OCI-LY7 (cell line): ENCODE measurements around the gene IPPK. TPM values are rescaled to one million over a fixed set of nuclear protein-coding genes. Genes with fewer than 3 reads are reported as not detected.

Experiments
- BruUV-seq: library from RNA; stranded (reverse); fragments of 400-500 nt; replicated peaks from 2 replicates; lab custom pipeline; 2021; lab: Mats Ljungman, UMichigan
- CTCF ChIA-PET: fragments of 300-600 bp; sonication (Branson Sonifier 250); formaldehyde crosslinking; loops from one replicate; lab custom pipeline; 2022; ENCODE audit warnings: antibody characterized with exemption; ENCODE audit not compliant: unreplicated experiment; lab: Charles Lee
- POLR2A ChIA-PET: fragments of 300-600 bp; sonication (Branson Sonifier 250); formaldehyde crosslinking; loops from one replicate; lab custom pipeline; 2022; ENCODE audit warnings: antibody characterized with exemption; lab: Charles Lee
- DNase-seq: peaks from one replicate; pipeline ENCODE4 v3.0.0-alpha.2; 2015; ENCODE audit warnings: low spot score
- H2AFZ ChIP-seq: fragments of 200-600 bp; sonication (generic), shearing (Covaris generic); 2 replicates; pipeline ENCODE4 v1.6.1; 2014; ENCODE audit warnings: mild to moderate bottlenecking, antibody characterized with exemption, low read length, moderate library complexity
- H3K27ac ChIP-seq: fragments of 200-600 bp; sonication (generic); 2 replicates; pipeline ENCODE4 v1.5.1; 2014; ENCODE audit warnings: mixed run types, low read depth, mild to moderate bottlenecking, moderate library complexity, low read length, inconsistent platforms; ENCODE audit not compliant: poor library complexity, severe bottlenecking
- H3K36me3 ChIP-seq: fragments of 200-600 bp; sonication (generic); 2 replicates; pipeline ENCODE4 v1.6.1; 2014; ENCODE audit warnings: mild to moderate bottlenecking, antibody characterized with exemption, low read length, moderate library complexity, mixed read lengths; ENCODE audit not compliant: insufficient read depth
- H3K4me1 ChIP-seq: fragments of 200-600 bp; sonication (generic); 2 replicates; pipeline ENCODE4 v1.5.1; 2014; ENCODE audit warnings: mild to moderate bottlenecking, low read length; ENCODE audit not compliant: insufficient read depth, poor library complexity, severe bottlenecking
- H3K4me2 ChIP-seq: fragments of 200-600 bp; sonication (generic); 2 replicates; pipeline ENCODE4 v1.6.1; 2014; ENCODE audit warnings: mild to moderate bottlenecking, low read length
- H3K4me3 ChIP-seq: fragments of 200-600 bp; sonication (generic); 2 replicates; pipeline ENCODE4 v1.5.1; 2014; ENCODE audit warnings: mild to moderate bottlenecking, low read depth, low read length; ENCODE audit not compliant: poor library complexity, severe bottlenecking
- H3K79me2 ChIP-seq: fragments of 200-600 bp; sonication (generic); 2 replicates; pipeline ENCODE4 v1.6.1; 2016; ENCODE audit warnings: low read depth, mild to moderate bottlenecking, low read length, moderate library complexity, mixed read lengths; ENCODE audit not compliant: insufficient read depth
- H3K9me2 ChIP-seq: fragments of 200-600 bp; sonication (generic); 2 replicates; pipeline ENCODE4 v1.6.1; 2016; ENCODE audit warnings: mild to moderate bottlenecking, low read length, mixed read lengths; ENCODE audit not compliant: insufficient read depth
- H3K9me3 ChIP-seq: fragments of 200-600 bp; sonication (generic); 2 replicates; pipeline ENCODE4 v1.6.1; 2014; ENCODE audit warnings: mild to moderate bottlenecking, mixed run types, low read length, mixed read lengths
- H4K20me1 ChIP-seq: fragments of 200-600 bp; sonication (generic); 2 replicates; pipeline ENCODE4 v1.6.1; 2014; ENCODE audit warnings: mild to moderate bottlenecking, antibody characterized with exemption, low read length, moderate library complexity, mixed read lengths; ENCODE audit not compliant: insufficient read depth
- EZH2phosphoT487 ChIP-seq: fragments of 200-600 bp; sonication (generic); IDR thresholded peaks from 2 replicates; pipeline ENCODE4 v1.6.1; 2018; ENCODE audit warnings: low read depth, borderline replicate concordance, mild to moderate bottlenecking, mixed run types, antibody characterized with exemption, low read length, moderate library complexity, mixed read lengths
- intact Hi-C: fragments of 100-400 bp; cut with micrococcal nuclease; formaldehyde crosslinking; loops from one replicate; pipeline ENCODE4 v1.10.0; 2022; ENCODE audit not compliant: unreplicated experiment
- total RNA-seq, 2 experiments: library from RNA; depleted of rRNA in 1 of 2; stranded (reverse); fragments of >200 nt in 1 of 2; shearing (Covaris generic) in 1 of 2; gene quantifications; 2 replicates each; pipeline ENCODE4 v1.2.3, GENCODE V29; 2014 to 2022
- TF ChIP-seq, protein P1 (sequence below): fragments of 200-600 bp; sonication (generic); conservative IDR thresholded peaks from 2 replicates; pipeline ENCODE4 v1.5.1; 2014; ENCODE audit warnings: mild to moderate bottlenecking, antibody characterized with exemption, low read length, moderate library complexity, mixed read lengths

IPPK gene
- total RNA-seq, 2 experiments from 2014 or later, result 10.3 to 12.7 TPM

DNA sequence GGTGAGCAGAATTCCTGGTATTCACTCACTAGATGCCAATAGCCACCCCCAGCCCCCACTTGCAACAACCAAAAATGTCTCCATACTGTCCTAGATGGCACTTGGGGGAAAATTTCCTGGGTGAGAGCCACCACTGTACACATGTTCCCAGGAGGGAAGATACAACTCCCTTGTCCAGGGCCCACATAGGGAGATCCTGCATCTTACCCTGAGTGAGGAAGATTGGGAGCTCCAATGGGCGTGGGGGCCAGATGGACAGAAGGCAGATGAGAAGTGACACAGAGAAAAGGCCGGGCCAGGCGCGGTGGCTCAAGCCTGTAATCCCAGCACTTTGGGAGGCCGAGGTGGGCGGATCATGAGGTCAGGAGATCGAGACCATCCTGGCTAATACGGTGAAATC is 12.3 kb upstream of the IPPK start:
- CTCF ChIA-PET, result no interaction called here
- BruUV-seq, result no TSS peak
- Histone ChIP-seq H2AFZ (no peak overlapping the region), H4K20me1 (no peaks in the 10 kb centered on the region), H3K27ac (no peak overlapping the region), H3K9me3 (no peaks in the 10 kb centered on the region), H3K79me2 (no peaks in the 10 kb centered on the region), H3K9me2 (no peaks in the 10 kb centered on the region), H3K4me3 (no peak overlapping the region), H3K36me3 (no peaks in the 10 kb centered on the region), H3K4me2 (no peak overlapping the region), H3K4me1 (peaks cover 18% of the 10 kb centered on the region)
- DNase-seq, result no peak
- POLR2A ChIA-PET, result no interaction called here
- intact Hi-C loops, result no loop called here
- TF ChIP-seq, protein P1, sequence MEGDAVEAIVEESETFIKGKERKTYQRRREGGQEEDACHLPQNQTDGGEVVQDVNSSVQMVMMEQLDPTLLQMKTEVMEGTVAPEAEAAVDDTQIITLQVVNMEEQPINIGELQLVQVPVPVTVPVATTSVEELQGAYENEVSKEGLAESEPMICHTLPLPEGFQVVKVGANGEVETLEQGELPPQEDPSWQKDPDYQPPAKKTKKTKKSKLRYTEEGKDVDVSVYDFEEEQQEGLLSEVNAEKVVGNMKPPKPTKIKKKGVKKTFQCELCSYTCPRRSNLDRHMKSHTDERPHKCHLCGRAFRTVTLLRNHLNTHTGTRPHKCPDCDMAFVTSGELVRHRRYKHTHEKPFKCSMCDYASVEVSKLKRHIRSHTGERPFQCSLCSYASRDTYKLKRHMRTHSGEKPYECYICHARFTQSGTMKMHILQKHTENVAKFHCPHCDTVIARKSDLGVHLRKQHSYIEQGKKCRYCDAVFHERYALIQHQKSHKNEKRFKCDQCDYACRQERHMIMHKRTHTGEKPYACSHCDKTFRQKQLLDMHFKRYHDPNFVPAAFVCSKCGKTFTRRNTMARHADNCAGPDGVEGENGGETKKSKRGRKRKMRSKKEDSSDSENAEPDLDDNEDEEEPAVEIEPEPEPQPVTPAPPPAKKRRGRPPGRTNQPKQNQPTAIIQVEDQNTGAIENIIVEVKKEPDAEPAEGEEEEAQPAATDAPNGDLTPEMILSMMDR, result no peak
- TF ChIP-seq EZH2phosphoT487, result no peak

DNA sequence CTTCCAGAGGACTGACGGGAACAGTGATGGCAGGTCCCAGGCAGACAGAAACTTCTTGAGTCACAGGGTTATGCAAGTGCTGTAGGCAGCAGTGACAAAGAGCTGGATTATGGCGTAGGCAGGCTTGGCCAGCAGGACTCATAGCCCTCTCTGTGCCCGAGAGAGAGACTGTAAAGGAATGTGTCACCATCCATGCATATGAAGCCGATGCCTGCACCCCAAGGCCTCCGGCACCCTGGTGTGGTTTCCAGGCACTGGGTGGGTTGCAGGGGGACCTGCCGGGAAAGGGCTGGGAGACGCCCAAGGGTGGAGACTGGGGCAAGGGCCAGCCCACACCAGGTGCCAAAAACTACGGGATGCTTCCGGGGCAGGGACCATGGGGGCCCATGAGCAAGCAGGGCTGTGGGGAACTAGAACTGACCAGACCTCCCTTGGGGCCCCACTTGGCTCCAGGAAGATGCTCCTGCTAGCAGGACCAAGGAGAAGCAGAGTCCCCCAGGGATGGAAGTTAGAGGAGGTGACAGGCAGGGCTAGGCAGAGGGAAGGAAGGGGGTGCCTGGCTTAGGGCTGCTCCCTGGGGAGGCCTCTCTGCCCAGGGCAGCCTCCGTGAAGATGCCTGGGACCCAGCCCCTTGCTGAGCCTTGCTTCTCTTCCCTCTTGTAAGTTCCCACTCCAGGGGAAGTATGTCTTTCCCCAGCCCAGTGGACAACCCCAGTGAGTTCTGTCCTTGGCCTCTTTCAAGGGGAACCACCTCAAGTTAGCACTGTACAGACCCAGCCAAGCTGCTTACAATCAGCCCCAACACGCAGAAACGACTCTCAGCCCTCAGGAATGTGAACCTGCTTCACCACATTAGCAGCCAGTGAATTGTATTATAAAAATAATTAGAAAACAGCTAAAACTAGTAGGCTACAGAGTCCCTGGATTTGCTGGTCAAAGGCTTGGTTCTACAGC is 10.5 kb upstream of the IPPK start:
- H3K9me2 ChIP-seq, result no peaks in the 10 kb centered on the region
- H3K9me3 ChIP-seq, result no peaks in the 10 kb centered on the region
- no peaks in the 10 kb centered on the region for H3K36me3 ChIP-seq
- no peak for DNase-seq
- no TSS peak for BruUV-seq
- no peaks in the 10 kb centered on the region for H4K20me1 ChIP-seq
- CTCF ChIA-PET, result no interaction called here
- no peaks in the 10 kb centered on the region for H3K79me2 ChIP-seq
- H3K27ac ChIP-seq, result no peak overlapping the region
- intact Hi-C loops, result no loop called here
- no peak overlapping the region for H3K4me2 ChIP-seq
- no peak overlapping the region for H2AFZ ChIP-seq
- H3K4me1 ChIP-seq, result peaks cover 15% of the 10 kb centered on the region
- POLR2A ChIA-PET, result no interaction called here
- H3K4me3 ChIP-seq, result no peak overlapping the region
- no peak for TF ChIP-seq EZH2phosphoT487
- TF ChIP-seq, protein P1, result no peak
